Loucy (cell line): ENCODE results near the gene NDC1.
A peak's percentile ranks its signal among the peaks of the same experiment; 100 is the strongest.

Experiments used
- H2AFZ ChIP-seq: fragments of 200-600 bp; sonication (generic); 2 replicates; pipeline ENCODE4 v1.6.0; 2016; ENCODE audit warnings: antibody characterized with exemption, mild to moderate bottlenecking, low read length, moderate library complexity
- H3F3A ChIP-seq: fragments of 200-600 bp; 2 replicates; pipeline ENCODE4 v1.6.0; 2016; ENCODE audit warnings: antibody characterized with exemption, low read depth, mild to moderate bottlenecking
- H3K27me3 ChIP-seq: fragments of 200-600 bp; sonication (generic); 2 replicates; pipeline ENCODE4 v1.6.1; 2014; ENCODE audit warnings: low read length, mild to moderate bottlenecking; ENCODE audit not compliant: insufficient read depth, poor library complexity, severe bottlenecking
- H3K36me3 ChIP-seq: fragments of 200-600 bp; sonication (generic); 2 replicates; pipeline ENCODE4 v1.6.1; 2016; ENCODE audit warnings: low read length; ENCODE audit not compliant: insufficient read depth
- H3K4me1 ChIP-seq: fragments of 200-600 bp; sonication (generic); 2 replicates; pipeline ENCODE4 v1.5.1; 2014; ENCODE audit warnings: low read length, mild to moderate bottlenecking; ENCODE audit not compliant: insufficient read depth, poor library complexity, severe bottlenecking
- H3K4me2 ChIP-seq: fragments of 200-600 bp; sonication (generic); 2 replicates; pipeline ENCODE4 v1.6.0; 2014; ENCODE audit warnings: antibody characterized with exemption, low read length, low read depth, mild to moderate bottlenecking; ENCODE audit not compliant: poor library complexity, severe bottlenecking
- H3K4me3 ChIP-seq: fragments of 200-600 bp; sonication (generic); 2 replicates; pipeline ENCODE4 v1.5.1; 2014; ENCODE audit warnings: low read length, mild to moderate bottlenecking, mixed read lengths; ENCODE audit not compliant: poor library complexity, severe bottlenecking
- H3K79me2 ChIP-seq: fragments of 200-600 bp; sonication (generic); 2 replicates; pipeline ENCODE4 v1.6.1; 2014; ENCODE audit warnings: low read length; ENCODE audit not compliant: insufficient read depth
- H3K9ac ChIP-seq: fragments of 200-600 bp; sonication (generic); 2 replicates; pipeline ENCODE4 v1.6.0; 2014; ENCODE audit warnings: mild to moderate bottlenecking, low read depth, low read length, moderate library complexity; ENCODE audit not compliant: poor library complexity, severe bottlenecking
- H3K9me2 ChIP-seq: fragments of 200-600 bp; sonication (generic); replicated peaks from 2 replicates; pipeline ENCODE4 v1.6.1; 2016; ENCODE audit warnings: low read depth, low read length, mixed read lengths
- H3K9me3 ChIP-seq: fragments of 200-600 bp; sonication (generic); 2 replicates; pipeline ENCODE4 v1.6.1; 2014; ENCODE audit warnings: mild to moderate bottlenecking, antibody characterized with exemption, low read length, low read depth; ENCODE audit not compliant: insufficient read depth
- H4K20me1 ChIP-seq: fragments of 200-600 bp; sonication (generic); 2 replicates; pipeline ENCODE4 v1.6.0; 2014; ENCODE audit warnings: antibody characterized with exemption, low read length, mild to moderate bottlenecking; ENCODE audit not compliant: insufficient read depth, poor library complexity, severe bottlenecking
- CTCF ChIP-seq: fragments of 200-600 bp; sonication (generic); conservative IDR thresholded peaks from 2 replicates; pipeline ENCODE4 v1.5.1; 2014; ENCODE audit warnings: mild to moderate bottlenecking, antibody characterized with exemption, low read length
- EZH2phosphoT487 ChIP-seq: fragments of 200-600 bp; IDR thresholded peaks from 2 replicates; pipeline ENCODE4 v1.6.1; 2018; ENCODE audit warnings: antibody characterized with exemption, mild to moderate bottlenecking, moderate library complexity, borderline replicate concordance

The NDC1 gene

DNA sequence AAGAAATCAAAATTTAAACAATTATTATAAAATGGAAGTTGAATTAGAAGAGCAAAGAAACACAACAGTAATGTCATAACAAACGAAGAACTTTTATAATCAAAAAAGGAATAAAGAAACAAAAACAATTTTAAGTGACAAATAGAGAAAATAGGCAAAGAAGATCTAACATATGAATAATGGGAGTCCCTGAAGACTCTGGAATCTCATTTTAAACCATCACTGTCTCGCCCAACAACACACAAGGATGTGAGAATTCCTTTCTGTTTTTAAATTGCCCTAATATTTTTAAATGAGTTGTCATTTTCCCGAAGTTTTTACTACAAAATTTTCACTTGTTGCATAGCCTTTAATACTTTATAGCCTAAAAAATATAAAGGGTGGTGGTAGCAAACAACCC lies 4.3 kb upstream of the NDC1 start:
- peaks cover 3% of the 10 kb centered on the region for H4K20me1 ChIP-seq
- H3K27me3 ChIP-seq, result peaks cover 4% of the 10 kb centered on the region
- no peak overlapping the region for H3K4me2 ChIP-seq
- H3K36me3 ChIP-seq, result no peaks in the 10 kb centered on the region
- H3K79me2 ChIP-seq, result peaks cover 6% of the 10 kb centered on the region
- no peak overlapping the region for H3K9ac ChIP-seq
- no peak overlapping the region for H2AFZ ChIP-seq
- no peak overlapping the region for H3K4me3 ChIP-seq
- no peaks in the 10 kb centered on the region for H3K9me2 ChIP-seq
- no peaks in the 10 kb centered on the region for H3F3A ChIP-seq
- TF ChIP-seq CTCF, result no peak
- TF ChIP-seq EZH2phosphoT487, result no peak
- peaks cover 3% of the 10 kb centered on the region; the same call in 1 of the 2 replicates for H3K9me3 ChIP-seq
- no peaks in the 10 kb centered on the region for H3K4me1 ChIP-seq

GRCh38 chr1:53838654-53838974 lies 518 bp upstream of the NDC1 start:
- Histone ChIP-seq H3K27me3 (peaks cover 4% of the 10 kb centered on the region), H3K4me2 (peak overlapping the region; percentile 70), H3K4me3 (peak overlapping the region; percentile 96), H3K4me1 (peaks cover 27% of the 10 kb centered on the region), H4K20me1 (peaks cover 16% of the 10 kb centered on the region), H3K9me3 (peaks cover 3% of the 10 kb centered on the region; the same call in 1 of the 2 replicates), H3F3A (no peaks in the 10 kb centered on the region), H3K36me3 (no peaks in the 10 kb centered on the region), H2AFZ (peak overlapping the region; percentile 92), H3K9ac (peak overlapping the region; percentile 93), H3K79me2 (peaks cover 44% of the 10 kb centered on the region), H3K9me2 (no peaks in the 10 kb centered on the region)
- no peak for TF ChIP-seq EZH2phosphoT487
- no peak for TF ChIP-seq CTCF

- peak overlapping the region; percentile 70 for H3K4me2 ChIP-seq
- peaks cover 53% of the 10 kb centered on the region for H3K79me2 ChIP-seq
- H3K27me3 ChIP-seq, result peaks cover 4% of the 10 kb centered on the region
- H3K9me2 ChIP-seq, result no peaks in the 10 kb centered on the region
- H4K20me1 ChIP-seq, result peaks cover 24% of the 10 kb centered on the region
- H2AFZ ChIP-seq, result peak overlapping the region; percentile 86
- no peak for TF ChIP-seq CTCF
- TF ChIP-seq EZH2phosphoT487, result no peak
- peak overlapping the region; percentile 96 for H3K4me3 ChIP-seq
- H3K9me3 ChIP-seq, result peaks cover 3% of the 10 kb centered on the region; the same call in 1 of the 2 replicates
- peak overlapping the region; percentile 93 for H3K9ac ChIP-seq
- H3F3A ChIP-seq, result no peaks in the 10 kb centered on the region
- H3K4me1 ChIP-seq, result peaks cover 27% of the 10 kb centered on the region
- H3K36me3 ChIP-seq, result no peaks in the 10 kb centered on the region
Measured at GRCh38 chr1:53837646-53837923, 511 bp downstream of the NDC1 start.
